Measurements from ENCODE around the gene PTH2.

GRCh38 chr19:49447485-49448431 lies 24.5 kb upstream of the PTH2 start:
- TF ChIP-seq CTCF (IDR thresholded peaks at IDR 0.05) = no peak
- no peak for TF ChIP-seq POLR2A (IDR thresholded peaks at IDR 0.05)
- TF ChIP-seq EP300 (IDR thresholded peaks at IDR 0.05) = no peak
